Measurements from ENCODE around the gene NPIPB6.

Gene NPIPB6

DNA sequence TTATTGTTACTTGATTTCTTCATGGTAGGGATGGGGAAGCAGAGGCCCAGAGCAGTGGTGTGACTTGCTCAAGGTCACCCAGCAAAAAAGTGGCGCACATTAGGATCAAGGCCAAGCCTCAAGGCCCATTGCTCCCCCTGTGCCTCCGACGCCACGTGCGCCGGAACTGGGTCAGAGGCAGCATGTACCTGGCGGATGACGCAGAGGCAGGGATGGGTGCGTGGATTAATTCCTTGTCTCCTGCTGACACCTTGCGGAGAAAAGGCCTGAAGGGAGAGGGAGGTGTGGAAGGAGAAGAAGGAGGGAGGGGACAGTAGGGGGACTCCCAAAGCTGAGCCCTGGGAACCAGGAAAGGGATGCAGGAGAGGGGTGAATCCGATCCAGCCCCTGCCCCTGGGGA, 52.5 kb downstream of the NPIPB6 start:
- TF ChIP-seq, protein P1, sequence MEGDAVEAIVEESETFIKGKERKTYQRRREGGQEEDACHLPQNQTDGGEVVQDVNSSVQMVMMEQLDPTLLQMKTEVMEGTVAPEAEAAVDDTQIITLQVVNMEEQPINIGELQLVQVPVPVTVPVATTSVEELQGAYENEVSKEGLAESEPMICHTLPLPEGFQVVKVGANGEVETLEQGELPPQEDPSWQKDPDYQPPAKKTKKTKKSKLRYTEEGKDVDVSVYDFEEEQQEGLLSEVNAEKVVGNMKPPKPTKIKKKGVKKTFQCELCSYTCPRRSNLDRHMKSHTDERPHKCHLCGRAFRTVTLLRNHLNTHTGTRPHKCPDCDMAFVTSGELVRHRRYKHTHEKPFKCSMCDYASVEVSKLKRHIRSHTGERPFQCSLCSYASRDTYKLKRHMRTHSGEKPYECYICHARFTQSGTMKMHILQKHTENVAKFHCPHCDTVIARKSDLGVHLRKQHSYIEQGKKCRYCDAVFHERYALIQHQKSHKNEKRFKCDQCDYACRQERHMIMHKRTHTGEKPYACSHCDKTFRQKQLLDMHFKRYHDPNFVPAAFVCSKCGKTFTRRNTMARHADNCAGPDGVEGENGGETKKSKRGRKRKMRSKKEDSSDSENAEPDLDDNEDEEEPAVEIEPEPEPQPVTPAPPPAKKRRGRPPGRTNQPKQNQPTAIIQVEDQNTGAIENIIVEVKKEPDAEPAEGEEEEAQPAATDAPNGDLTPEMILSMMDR (IDR thresholded peaks at IDR 0.05; ENCODE audit: low read depth, low read length, missing control alignments): no peak

DNA sequence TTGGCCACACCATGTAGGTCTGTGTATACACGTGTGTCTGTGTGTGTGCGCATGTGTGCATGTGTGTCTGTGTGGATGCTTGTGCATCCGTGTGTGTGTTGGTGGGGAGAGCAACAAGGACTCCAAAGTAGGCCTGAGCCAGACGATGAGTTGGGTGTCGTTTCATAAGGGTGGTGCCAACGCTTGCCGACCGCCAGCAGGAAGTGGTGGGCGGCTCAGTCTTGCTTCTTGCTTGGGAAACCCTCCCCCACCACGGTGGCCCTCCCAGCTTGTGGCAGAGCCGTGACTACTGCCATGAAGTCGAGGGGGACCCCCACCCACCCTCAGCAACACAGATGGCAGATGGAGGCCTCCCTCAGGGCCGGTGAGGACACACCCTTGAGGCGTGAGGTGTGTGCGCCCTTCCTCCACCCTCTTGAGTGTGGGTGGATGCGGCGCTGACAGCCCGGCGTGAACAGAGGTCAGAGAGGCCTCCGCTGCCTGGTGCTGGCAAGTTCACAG, 53.4 kb downstream of the NPIPB6 start:
- TF ChIP-seq, protein P1 (IDR thresholded peaks at IDR 0.05; ENCODE audit: low read depth, low read length, missing control alignments): no peak
- H3K36me3 ChIP-seq (replicated peaks): no peaks in the 10 kb centered on the region
- H3K27me3 ChIP-seq (replicated peaks): no peaks in the 10 kb centered on the region
- H3K27ac ChIP-seq: no peak overlapping the region
- DNase-seq: no peak
- in situ Hi-C loops (cut with HindIII; ENCODE audit: low pct_ligation_motif_present, low sequenced_read_pairs): no loop called here
- H3K4me3 ChIP-seq (ENCODE audit: low read depth, low read length): no peak overlapping the region

More for the DNA sequence above, 52.5 kb downstream of the NPIPB6 start:
- no peak for DNase-seq
- no peaks in the 10 kb centered on the region for H3K36me3 ChIP-seq (replicated peaks)
- H3K4me3 ChIP-seq (ENCODE audit: low read depth, low read length): no peak overlapping the region
- H3K27ac ChIP-seq: no peak overlapping the region
- in situ Hi-C loops (cut with HindIII; ENCODE audit: low pct_ligation_motif_present, low sequenced_read_pairs): no loop called here
- no peaks in the 10 kb centered on the region for H3K27me3 ChIP-seq (replicated peaks)

DNA sequence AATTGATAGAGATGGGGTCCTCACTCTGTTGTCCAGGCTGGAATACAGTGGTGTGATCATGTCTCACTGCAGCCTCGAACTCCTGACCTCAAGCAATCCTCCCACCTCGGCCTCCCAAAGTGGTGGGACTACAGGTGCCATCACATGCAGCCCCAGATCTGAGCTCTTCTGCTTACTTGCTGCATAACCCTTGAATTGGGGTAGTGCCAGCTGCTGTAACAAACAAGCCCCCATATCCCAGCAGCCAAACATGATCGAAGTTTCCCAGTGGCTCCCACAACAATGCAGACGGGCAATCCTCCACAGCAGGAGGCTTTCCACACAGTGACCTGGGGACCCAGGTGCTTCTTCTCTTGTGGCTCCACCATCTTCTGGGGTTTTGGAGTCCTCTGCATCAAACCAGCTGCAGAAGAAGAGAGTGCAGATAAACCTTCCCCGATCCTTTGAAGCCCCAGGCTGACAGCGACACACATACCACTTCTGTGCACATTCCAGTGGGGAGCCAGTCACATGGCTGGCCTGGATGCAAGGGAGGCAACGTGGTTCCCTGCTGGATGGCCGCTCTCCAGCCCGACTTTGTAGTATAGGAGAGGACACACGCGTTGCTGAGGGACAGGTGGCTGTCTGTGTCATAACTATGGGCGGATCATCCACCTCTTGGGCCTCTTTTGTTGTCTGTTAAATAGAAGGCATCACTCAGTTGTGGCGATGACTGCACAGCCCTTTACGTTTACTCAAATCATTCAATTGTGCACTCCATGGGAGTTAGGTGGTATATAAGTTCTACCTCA, 54.3 kb downstream of the NPIPB6 start:
- no peaks in the 10 kb centered on the region for H3K36me3 ChIP-seq (replicated peaks)
- in situ Hi-C loops (cut with HindIII; ENCODE audit: low pct_ligation_motif_present, low sequenced_read_pairs): no loop called here
- H3K27ac ChIP-seq: no peak overlapping the region
- no peaks in the 10 kb centered on the region for H3K27me3 ChIP-seq (replicated peaks)
- DNase-seq: no peak
- H3K4me3 ChIP-seq (ENCODE audit: low read depth, low read length): no peak overlapping the region
- TF ChIP-seq, protein P1 (IDR thresholded peaks at IDR 0.05; ENCODE audit: low read depth, low read length, missing control alignments): no peak

DNA sequence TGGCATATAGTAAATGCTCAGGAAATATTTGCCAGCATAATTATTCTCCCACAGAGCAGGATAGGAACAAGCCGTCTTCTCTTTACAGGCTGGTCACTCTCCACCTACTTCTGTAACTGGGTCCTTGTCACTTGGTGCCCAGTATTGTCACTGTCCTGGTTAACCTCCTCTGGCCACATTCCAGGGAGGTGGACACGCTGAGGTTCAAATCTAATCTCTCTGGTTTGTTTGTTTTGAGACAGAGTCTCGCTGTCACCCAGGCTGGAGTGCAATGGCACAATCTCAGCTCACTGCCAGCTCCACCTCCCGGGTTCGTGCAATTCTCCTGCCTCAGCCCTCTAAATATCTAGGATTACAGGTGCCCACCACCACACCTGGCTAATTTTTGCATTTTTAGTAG, 55.4 kb downstream of the NPIPB6 start:
- Histone ChIP-seq H3K4me3 (ENCODE audit: low read depth, low read length) (no peak overlapping the region), H3K27ac (no peak overlapping the region), H3K36me3 (replicated peaks) (no peaks in the 10 kb centered on the region), H3K27me3 (replicated peaks) (no peaks in the 10 kb centered on the region)
- TF ChIP-seq, protein P1 (IDR thresholded peaks at IDR 0.05; ENCODE audit: low read depth, low read length, missing control alignments): no peak
- in situ Hi-C loops (cut with HindIII; ENCODE audit: low pct_ligation_motif_present, low sequenced_read_pairs): no loop called here
- no peak for DNase-seq

DNA sequence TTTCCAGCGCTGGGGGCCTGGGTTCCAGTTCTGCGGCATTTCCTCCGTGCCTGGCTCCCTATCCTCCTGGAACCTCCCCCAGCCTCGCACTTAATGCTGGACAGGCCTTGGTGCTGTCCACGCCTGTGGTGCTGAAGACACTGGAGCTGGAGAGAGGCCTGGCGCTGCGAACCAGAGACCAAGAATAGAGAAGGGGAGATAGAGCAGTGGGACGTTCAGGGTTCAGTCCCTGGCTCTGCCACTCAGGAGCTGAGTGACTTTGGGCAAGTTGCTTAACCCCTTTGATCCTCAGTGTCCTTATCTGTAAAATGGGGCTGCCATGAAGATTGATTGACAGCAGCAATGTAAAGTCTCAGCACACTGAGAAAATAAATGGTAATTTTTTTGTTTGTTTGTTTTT, 59.1 kb downstream of the NPIPB6 start:
- TF ChIP-seq, protein P1 (IDR thresholded peaks at IDR 0.05; ENCODE audit: low read depth, low read length, missing control alignments): no peak
- Histone ChIP-seq H3K27ac (no peak overlapping the region), H3K4me3 (ENCODE audit: low read depth, low read length) (no peak overlapping the region), H3K36me3 (replicated peaks) (no peaks in the 10 kb centered on the region), H3K27me3 (replicated peaks) (no peaks in the 10 kb centered on the region)
- DNase-seq: peak; percentile 49
- in situ Hi-C loops (cut with HindIII; ENCODE audit: low pct_ligation_motif_present, low sequenced_read_pairs): no loop called here

Data from brain microvascular endothelial cell (primary cell).